GM12874 (cell line): ENCODE data around the gene PRR16.

Experiments used
- TF ChIP-seq, protein P1 (sequence below): IDR thresholded peaks from 2 replicates; pipeline ENCODE4 v1.5.1; 2011; ENCODE audit warnings: low read depth, mild to moderate bottlenecking, control low read depth, low read length, moderate library complexity; ENCODE audit not compliant: insufficient read depth

PRR16 gene

DNA sequence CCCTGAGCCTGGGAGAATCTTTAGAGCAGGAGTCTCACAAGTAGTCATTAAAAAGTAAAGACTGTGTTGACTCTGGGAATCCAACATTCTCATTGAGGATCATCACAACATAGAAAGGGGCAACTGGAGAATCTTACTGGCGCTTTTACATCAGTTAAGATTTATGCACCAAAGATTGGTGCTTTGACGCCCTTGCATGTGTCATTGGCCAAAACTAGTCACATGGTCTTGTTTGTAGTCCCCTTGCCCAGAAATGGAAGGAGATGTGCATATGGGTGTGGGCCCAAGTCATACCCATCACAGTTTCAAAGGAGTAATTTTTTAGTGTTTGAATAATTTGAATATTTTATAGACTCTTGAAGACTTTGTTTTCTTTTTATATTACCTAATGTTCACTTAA is 228.2 kb downstream of the PRR16 start:
- TF ChIP-seq, protein P1, sequence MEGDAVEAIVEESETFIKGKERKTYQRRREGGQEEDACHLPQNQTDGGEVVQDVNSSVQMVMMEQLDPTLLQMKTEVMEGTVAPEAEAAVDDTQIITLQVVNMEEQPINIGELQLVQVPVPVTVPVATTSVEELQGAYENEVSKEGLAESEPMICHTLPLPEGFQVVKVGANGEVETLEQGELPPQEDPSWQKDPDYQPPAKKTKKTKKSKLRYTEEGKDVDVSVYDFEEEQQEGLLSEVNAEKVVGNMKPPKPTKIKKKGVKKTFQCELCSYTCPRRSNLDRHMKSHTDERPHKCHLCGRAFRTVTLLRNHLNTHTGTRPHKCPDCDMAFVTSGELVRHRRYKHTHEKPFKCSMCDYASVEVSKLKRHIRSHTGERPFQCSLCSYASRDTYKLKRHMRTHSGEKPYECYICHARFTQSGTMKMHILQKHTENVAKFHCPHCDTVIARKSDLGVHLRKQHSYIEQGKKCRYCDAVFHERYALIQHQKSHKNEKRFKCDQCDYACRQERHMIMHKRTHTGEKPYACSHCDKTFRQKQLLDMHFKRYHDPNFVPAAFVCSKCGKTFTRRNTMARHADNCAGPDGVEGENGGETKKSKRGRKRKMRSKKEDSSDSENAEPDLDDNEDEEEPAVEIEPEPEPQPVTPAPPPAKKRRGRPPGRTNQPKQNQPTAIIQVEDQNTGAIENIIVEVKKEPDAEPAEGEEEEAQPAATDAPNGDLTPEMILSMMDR: no peak

DNA sequence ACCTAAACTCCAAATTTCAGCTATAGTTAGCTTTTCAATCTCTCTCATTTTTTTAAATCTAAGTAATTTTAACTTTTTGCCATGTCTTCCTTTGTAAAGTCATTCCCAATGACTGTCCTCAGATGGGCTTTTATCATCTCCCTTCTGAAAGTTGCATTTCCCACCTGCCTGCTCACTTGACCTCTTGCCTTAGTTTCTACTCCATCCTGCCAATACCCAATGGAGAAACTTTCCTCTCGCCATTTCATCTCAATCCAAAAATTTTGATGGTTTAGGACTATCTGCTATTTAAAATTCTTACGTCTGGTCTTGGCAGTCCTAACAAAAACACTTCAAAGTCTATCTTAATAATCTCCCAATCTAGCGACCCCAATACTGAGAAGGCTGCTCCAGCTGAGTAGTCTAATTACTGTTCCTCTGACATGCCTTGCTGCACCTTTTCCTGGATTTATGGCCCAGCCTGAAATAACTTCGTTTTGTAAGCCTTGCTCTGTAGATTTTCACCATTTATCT is 231.3 kb downstream of the PRR16 start:
- TF ChIP-seq, protein P1: no peak

DNA sequence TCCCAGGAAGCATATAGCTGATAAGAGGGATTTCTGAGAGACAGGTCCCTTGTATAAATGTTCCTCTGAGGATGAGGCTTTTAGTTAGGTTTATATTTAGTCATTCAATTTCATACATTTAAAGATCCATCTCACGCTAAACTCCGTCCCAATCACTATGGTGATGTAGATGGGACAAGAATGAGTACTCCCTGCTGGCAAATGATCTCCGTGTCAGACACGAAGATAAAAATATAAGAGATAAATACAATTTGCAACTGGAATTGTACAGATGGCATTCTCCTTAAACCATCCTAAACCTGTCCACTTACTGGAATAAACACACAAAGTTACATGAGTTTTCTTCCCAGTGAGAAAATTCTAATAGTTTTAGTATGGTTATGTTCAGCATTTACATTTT is 233.0 kb downstream of the PRR16 start:
- TF ChIP-seq, protein P1: no peak

DNA sequence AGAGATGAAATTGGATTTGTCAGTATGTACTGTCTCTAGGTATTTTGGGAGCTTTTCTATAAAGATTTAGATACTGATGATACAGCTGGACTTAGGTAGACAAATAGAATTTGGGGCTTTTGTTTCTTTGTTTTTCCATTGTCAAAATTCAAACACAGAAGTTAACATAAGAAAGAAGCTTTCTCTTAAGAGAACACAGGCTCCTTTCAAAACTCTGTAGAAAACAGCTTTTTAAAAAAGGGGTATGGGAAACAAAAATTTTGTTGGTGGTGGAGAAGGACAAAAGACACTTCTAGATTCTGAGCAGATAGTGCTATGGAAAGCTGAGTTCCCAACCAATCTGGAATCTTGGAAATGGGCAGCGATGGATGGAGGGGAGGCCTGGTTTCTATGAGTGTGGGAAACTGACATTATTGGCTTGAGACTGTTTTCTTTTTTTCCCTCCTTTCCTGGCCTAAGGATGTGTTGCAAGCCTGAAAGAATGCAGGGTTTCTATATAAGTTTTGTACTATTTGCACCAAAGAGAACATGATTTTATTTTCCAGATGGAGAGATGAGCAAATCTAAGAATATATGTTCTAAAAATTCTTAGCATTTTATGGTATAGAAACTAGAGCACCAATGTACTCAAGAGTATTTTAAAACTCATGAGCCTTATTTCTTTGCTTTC is 240.0 kb downstream of the PRR16 start:
- TF ChIP-seq, protein P1: no peak

DNA sequence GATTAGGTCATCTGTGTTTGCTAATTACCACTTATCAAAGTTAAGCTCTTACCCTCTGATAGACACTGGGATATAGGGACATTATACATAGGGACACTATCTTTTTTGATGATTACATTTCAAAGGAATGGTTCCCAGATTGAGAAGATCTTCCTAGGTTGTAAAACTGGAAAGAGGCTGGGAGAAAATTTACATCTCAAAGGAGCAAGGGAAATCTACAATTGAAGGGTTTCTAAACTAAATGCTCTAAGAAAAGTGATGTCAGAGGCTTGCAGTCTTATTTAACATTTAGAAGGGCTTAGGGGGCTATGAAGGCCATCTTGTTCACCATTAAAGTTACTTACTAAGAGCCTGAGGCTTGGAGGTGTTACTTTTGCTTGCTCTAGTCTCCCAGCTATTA is 242.8 kb downstream of the PRR16 start:
- TF ChIP-seq, protein P1: no peak

DNA sequence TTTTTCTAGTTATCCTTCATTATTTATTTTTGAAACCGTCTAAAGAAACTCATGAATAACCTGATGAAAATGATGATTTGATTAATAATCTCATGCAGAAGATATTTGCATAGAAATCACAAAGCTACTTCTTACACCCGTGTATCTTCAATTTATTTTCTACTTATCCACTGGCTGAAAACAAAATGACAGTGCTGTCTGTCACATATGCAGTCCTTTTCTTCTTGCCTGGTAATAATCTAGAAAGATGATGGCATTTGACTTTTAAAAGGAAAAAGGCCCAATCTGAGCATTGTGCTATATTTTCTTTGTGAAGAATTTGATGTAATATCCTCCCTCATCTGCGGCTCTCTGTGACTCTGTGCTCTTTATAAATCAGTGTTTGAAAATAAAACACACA is 253.3 kb downstream of the PRR16 start:
- TF ChIP-seq, protein P1: no peak

DNA sequence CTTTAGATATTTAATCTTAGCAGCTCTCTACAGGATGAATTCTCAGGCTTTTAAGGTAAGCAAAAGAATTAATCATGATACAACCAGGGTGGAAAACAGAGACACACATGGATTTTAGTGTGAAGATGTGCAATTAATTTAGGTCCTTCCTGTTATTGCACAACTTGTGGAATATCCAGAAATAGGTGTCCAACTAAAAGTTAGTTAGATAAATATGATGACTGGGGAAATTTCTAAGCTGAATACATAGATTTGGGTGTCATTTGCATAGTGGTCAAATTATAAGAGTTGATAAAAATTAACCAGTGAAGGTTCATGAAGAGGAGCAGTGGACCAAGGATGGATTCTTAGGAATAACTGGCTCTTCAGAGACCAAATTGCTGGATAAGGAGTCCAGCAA is 266.1 kb downstream of the PRR16 start:
- TF ChIP-seq, protein P1: no peak
